ENCODE results near the gene TSPAN14.

The TSPAN14 gene

GRCh38 chr10:80491251-80492102 is 37.4 kb downstream of the TSPAN14 start:
- in situ Hi-C loops (cut with MboI; ENCODE audit: low sequenced_read_pairs, unreplicated experiment): no loop called here
- TF ChIP-seq CTCF (IDR thresholded peaks at IDR 0.05; ENCODE audit: borderline replicate concordance, control extremely low read depth, extremely low read depth, insufficient read depth, missing control alignments): no peak
- no peak for DNase-seq (ENCODE audit: low spot score)

GRCh38 chr10:80492848-80493521 is 38.9 kb downstream of the TSPAN14 start:
- no peak for DNase-seq (ENCODE audit: low spot score)
- TF ChIP-seq CTCF (IDR thresholded peaks at IDR 0.05; ENCODE audit: borderline replicate concordance, control extremely low read depth, extremely low read depth, insufficient read depth, missing control alignments): no peak
- in situ Hi-C loops (cut with MboI; ENCODE audit: low sequenced_read_pairs, unreplicated experiment): no loop called here

GRCh38 chr10:80493522-80494051 is 39.5 kb downstream of the TSPAN14 start:
- no peak for DNase-seq (ENCODE audit: low spot score)
- in situ Hi-C loops (cut with MboI; ENCODE audit: low sequenced_read_pairs, unreplicated experiment): no loop called here
- no peak for TF ChIP-seq CTCF (IDR thresholded peaks at IDR 0.05; ENCODE audit: borderline replicate concordance, control extremely low read depth, extremely low read depth, insufficient read depth, missing control alignments)

GRCh38 chr10:80496555-80497172 is 42.6 kb downstream of the TSPAN14 start:
- in situ Hi-C loops (cut with MboI; ENCODE audit: low sequenced_read_pairs, unreplicated experiment): no loop called here
- TF ChIP-seq CTCF (IDR thresholded peaks at IDR 0.05; ENCODE audit: borderline replicate concordance, control extremely low read depth, extremely low read depth, insufficient read depth, missing control alignments): no peak
- DNase-seq (ENCODE audit: low spot score): no peak

GRCh38 chr10:80497187-80498077 is 43.3 kb downstream of the TSPAN14 start:
- no peak for DNase-seq (ENCODE audit: low spot score)
- in situ Hi-C loops (cut with MboI; ENCODE audit: low sequenced_read_pairs, unreplicated experiment): no loop called here
- no peak for TF ChIP-seq CTCF (IDR thresholded peaks at IDR 0.05; ENCODE audit: borderline replicate concordance, control extremely low read depth, extremely low read depth, insufficient read depth, missing control alignments)

Data from GM13976 (cell line).